Stimulated activated naive B cell treated with anti-CD40 and anti-IgM and Interleukin-4, amounts not matched to agents 10 μg/mL and 1 μg/mL and 100 μg/mL, for 72 hours (primary cell): ENCODE data around the gene DCTN2.
A peak's percentile ranks its signal among the peaks of the same experiment; 100 is the strongest.
"Not testable (repeated sequence)": the region's sequence is repeated elsewhere in the genome, so short reads cannot be mapped to it uniquely, and the experiment has no call there.

Experiments used
- ATAC-seq, 2 donors: fragments of 150-1000 bp; cut with Tn5 transposase; replicated peaks; 2 replicates each; pipeline ENCODE4 v1.10.0; 2021; ENCODE audit warnings: moderate library complexity in 1 of 2
- DNase-seq: peaks from one replicate; pipeline ENCODE4 v3.0.0; 2021
- H3K27ac Mint-ChIP-seq: one replicate; pipeline ENCODE4 v1.8.0; 2022; ENCODE audit warnings: mild to moderate bottlenecking, mixed read lengths
- H3K27me3 Mint-ChIP-seq, 2 donors: one replicate each; pipeline ENCODE4 v1.8.0; 2022; ENCODE audit warnings: mixed read lengths in 2 of 2
- H3K36me3 Mint-ChIP-seq, 2 donors: one replicate each; pipeline ENCODE4 v1.8.0; 2022; ENCODE audit warnings: mixed read lengths in 2 of 2, mild to moderate bottlenecking in 1 of 2
- H3K4me1 Mint-ChIP-seq, 2 donors: one replicate each; pipeline ENCODE4 v1.8.0; 2022; ENCODE audit warnings: mixed read lengths in 2 of 2, mild to moderate bottlenecking in 1 of 2
- H3K4me3 Mint-ChIP-seq, 2 donors: one replicate each; pipeline ENCODE4 v1.8.0; 2022; ENCODE audit warnings: mild to moderate bottlenecking in 2 of 2, mixed read lengths in 2 of 2, moderate library complexity in 1 of 2
- H3K9me3 Mint-ChIP-seq, 2 donors: one replicate each; pipeline ENCODE4 v1.8.0; 2022; ENCODE audit warnings: mixed read lengths in 2 of 2, mild to moderate bottlenecking in 1 of 2

DCTN2 gene

GRCh38 chr12:57522887-57523705 lies 23.9 kb downstream of the DCTN2 start:
- peaks cover 40 to 53% of the 10 kb centered on the region in 2 donors for H3K36me3 Mint-ChIP-seq
- H3K27ac Mint-ChIP-seq = peak overlapping the region; percentile 96
- no peaks in the 10 kb centered on the region for H3K27me3 Mint-ChIP-seq
- H3K4me3 Mint-ChIP-seq = peak overlapping the region; percentile 97 to 99
- no peaks in the 10 kb centered on the region for H3K9me3 Mint-ChIP-seq
- peak; percentile 35 for DNase-seq
- peaks cover 44 to 78% of the 10 kb centered on the region in 2 donors for H3K4me1 Mint-ChIP-seq
- ATAC-seq = peak in 1 of 2 donors; percentile 0

GRCh38 chr12:57522011-57522886 lies 24.7 kb downstream of the DCTN2 start, which contains the start of gene MBD6:
Gene MBD6, plus strand, starts transcription at chr12:57522824. Its CDS starts 1,480 bp downstream, at chr12:57524304.
- Mint-ChIP-seq H3K27ac (peak within 1 kb of the TSS; percentile 99), H3K36me3 (peaks cover 43 to 60% of the 10 kb centered on the region in 2 donors), H3K27me3 (no peaks in the 10 kb centered on the region), H3K9me3 (no peaks in the 10 kb centered on the region), H3K4me1 (peaks cover 44 to 82% of the 10 kb centered on the region in 2 donors), H3K4me3 (peak within 1 kb of the TSS; percentile 99)
- peak; percentile 94 for DNase-seq
- peak; percentile 51 to 56 for ATAC-seq

GRCh38 chr12:57521525-57522010 lies 25.4 kb downstream of the DCTN2 start:
- peaks cover 42 to 61% of the 10 kb centered on the region in 2 donors for H3K36me3 Mint-ChIP-seq
- ATAC-seq = no peak

GRCh38 chr12:57520053-57520818 lies 26.8 kb downstream of the DCTN2 start, which contains the start of gene DDIT3:
Gene DDIT3, minus strand, starts transcription at chr12:57520514. Its CDS starts 3,108 bp downstream, at chr12:57517406.
- H3K36me3 Mint-ChIP-seq = peaks cover 41 to 65% of the 10 kb centered on the region in 2 donors

More at GRCh38 chr12:57521525-57522010, 25.4 kb downstream of the DCTN2 start:
- peak overlapping the region; percentile 99 for H3K27ac Mint-ChIP-seq
- H3K27me3 Mint-ChIP-seq = no peaks in the 10 kb centered on the region
- H3K4me1 Mint-ChIP-seq = peaks cover 48 to 83% of the 10 kb centered on the region in 2 donors
- DNase-seq = no peak
- H3K4me3 Mint-ChIP-seq = peak overlapping the region; percentile 99
- no peaks in the 10 kb centered on the region for H3K9me3 Mint-ChIP-seq

GRCh38 chr12:57519796-57520052 lies 27.3 kb downstream of the DCTN2 start:
- Mint-ChIP-seq H3K27me3 (no peaks in the 10 kb centered on the region), H3K27ac (peak overlapping the region; percentile 99), H3K36me3 (peaks cover 45 to 62% of the 10 kb centered on the region in 2 donors), H3K4me3 (peak overlapping the region; percentile 99), H3K9me3 (no peaks in the 10 kb centered on the region), H3K4me1 (peaks cover 38 to 75% of the 10 kb centered on the region in 2 donors)
- DNase-seq = peak; percentile 33
- no peak for ATAC-seq

More at GRCh38 chr12:57520053-57520818, 26.8 kb downstream of the DCTN2 start, which contains the start of gene DDIT3:
- H3K4me3 Mint-ChIP-seq = peak within 1 kb of the TSS; percentile 99
- peaks cover 42 to 80% of the 10 kb centered on the region in 2 donors for H3K4me1 Mint-ChIP-seq
- ATAC-seq (peak; percentile 74 to 80), DNase-seq (peak; percentile 100)
- H3K9me3 Mint-ChIP-seq = no peaks in the 10 kb centered on the region
- no peaks in the 10 kb centered on the region for H3K27me3 Mint-ChIP-seq
- H3K27ac Mint-ChIP-seq = peak within 1 kb of the TSS; percentile 99

- DNase-seq (no peak), ATAC-seq (no peak)
- Mint-ChIP-seq H3K4me3 (peak overlapping the region; percentile 99), H3K27ac (peak overlapping the region; percentile 99), H3K4me1 (peaks cover 33 to 69% of the 10 kb centered on the region in 2 donors), H3K27me3 (no peaks in the 10 kb centered on the region), H3K36me3 (peaks cover 46 to 63% of the 10 kb centered on the region in 2 donors), H3K9me3 (no peaks in the 10 kb centered on the region)
Observed at GRCh38 chr12:57518920-57519795, 27.8 kb downstream of the DCTN2 start.

- H3K27ac Mint-ChIP-seq = peak overlapping the region; percentile 99
- peak overlapping the region; percentile 99 for H3K4me3 Mint-ChIP-seq
- H3K4me1 Mint-ChIP-seq = peaks cover 27 to 61% of the 10 kb centered on the region in 2 donors
- no peak for ATAC-seq
- H3K27me3 Mint-ChIP-seq = no peaks in the 10 kb centered on the region
- DNase-seq = no peak
- peaks cover 46 to 68% of the 10 kb centered on the region in 2 donors for H3K36me3 Mint-ChIP-seq
- no peaks in the 10 kb centered on the region for H3K9me3 Mint-ChIP-seq
Observed at GRCh38 chr12:57518176-57518919, 28.6 kb downstream of the DCTN2 start.

- H3K4me3 Mint-ChIP-seq = peak overlapping the region; percentile 17 to 43
- H3K4me1 Mint-ChIP-seq = peaks cover 27 to 57% of the 10 kb centered on the region in 2 donors
- not testable (repeated sequence) for H3K27ac Mint-ChIP-seq, ATAC-seq, H3K9me3 Mint-ChIP-seq, H3K27me3 Mint-ChIP-seq, DNase-seq
- peaks cover 50 to 71% of the 10 kb centered on the region in 2 donors for H3K36me3 Mint-ChIP-seq
Observed at GRCh38 chr12:57517718-57518117, 29.3 kb downstream of the DCTN2 start.

- H3K27me3 Mint-ChIP-seq = no peaks in the 10 kb centered on the region
- H3K27ac Mint-ChIP-seq = peak overlapping the region; percentile 62
- H3K4me1 Mint-ChIP-seq = peaks cover 25 to 54% of the 10 kb centered on the region in 2 donors
- no peak for ATAC-seq
- H3K4me3 Mint-ChIP-seq = no peak overlapping the region
- no peaks in the 10 kb centered on the region for H3K9me3 Mint-ChIP-seq
- DNase-seq = no peak
- peaks cover 55 to 75% of the 10 kb centered on the region in 2 donors for H3K36me3 Mint-ChIP-seq
Observed at GRCh38 chr12:57517187-57517586, 29.8 kb downstream of the DCTN2 start.

- DNase-seq = no peak
- Mint-ChIP-seq H3K4me3 (no peak overlapping the region), H3K27ac (peak overlapping the region; percentile 76)
Observed at GRCh38 chr12:57516617-57517153, 30.3 kb downstream of the DCTN2 start.

GRCh38 chr12:57515934-57516541 lies 31.0 kb downstream of the DCTN2 start:
- DNase-seq (no peak), ATAC-seq (no peak)
- H3K27ac Mint-ChIP-seq = peak overlapping the region; percentile 84
- H3K36me3 Mint-ChIP-seq = peaks cover 61 to 84% of the 10 kb centered on the region in 2 donors
- no peaks in the 10 kb centered on the region for H3K27me3 Mint-ChIP-seq
- H3K9me3 Mint-ChIP-seq = no peaks in the 10 kb centered on the region
- no peak overlapping the region for H3K4me3 Mint-ChIP-seq
- H3K4me1 Mint-ChIP-seq = peaks cover 19 to 43% of the 10 kb centered on the region in 2 donors

More at GRCh38 chr12:57516617-57517153, 30.3 kb downstream of the DCTN2 start:
- Mint-ChIP-seq H3K4me1 (peaks cover 22 to 49% of the 10 kb centered on the region in 2 donors), H3K27me3 (no peaks in the 10 kb centered on the region), H3K9me3 (no peaks in the 10 kb centered on the region), H3K36me3 (peaks cover 59 to 78% of the 10 kb centered on the region in 2 donors)
- no peak for ATAC-seq
